Thyroid gland (tissue), 4 donors: ENCODE measurements around the gene CDK19. TPM values are rescaled to one million over a fixed set of nuclear protein-coding genes. Genes with fewer than 3 reads are reported as not detected.
"Not testable (repeated sequence)": the region's sequence is repeated elsewhere in the genome, so short reads cannot be mapped to it uniquely, and the experiment has no call there.

ENCODE experiments used
- DNase-seq, 2 donors: peaks; one replicate each; pipeline ENCODE4 v3.0.0-alpha.2; 2019
- H3K27ac ChIP-seq, 3 donors: fragments of 200-600 bp; sonication (generic); 1 replicate in 2 of 3; 2 replicates in 1 of 3; pipeline ENCODE4 v1.5.1; 2016 to 2019; ENCODE audit warnings: mild to moderate bottlenecking in 1 of 3, moderate library complexity in 1 of 3
- H3K27me3 ChIP-seq: fragments of 200-600 bp; sonication (generic); one replicate; pipeline ENCODE4 v1.5.1; 2019
- H3K36me3 ChIP-seq, 2 donors: fragments of 200-600 bp; sonication (generic); one replicate each; pipeline ENCODE4 v1.5.1; 2016 to 2019
- H3K4me1 ChIP-seq, 2 donors: fragments of 200-600 bp; sonication (generic); one replicate each; pipeline ENCODE4 v1.5.1; 2017 to 2019
- H3K4me3 ChIP-seq, 3 donors: fragments of 200-600 bp; sonication (generic); replicated peaks in 1 of 3; 1 replicate in 2 of 3; 2 replicates in 1 of 3; pipeline ENCODE4 v1.5.1; 2016; ENCODE audit warnings: mild to moderate bottlenecking in 1 of 3
- H3K9me3 ChIP-seq: fragments of 200-600 bp; sonication (generic); one replicate; pipeline ENCODE4 v1.5.1; 2017
- CTCF ChIP-seq, 6 experiments: fragments of 200-600 bp in 3 of 6; fragments of 450-650 bp in 3 of 6; sonication (generic) in 3 of 6; IDR thresholded peaks; one replicate each; pipeline ENCODE4 v1.5.1; 2016 to 2019; ENCODE audit warnings: antibody characterized with exemption in 6 of 6, mild to moderate bottlenecking in 2 of 6, inconsistent platforms in 1 of 6, moderate library complexity in 1 of 6
- POLR2A ChIP-seq, 2 donors: fragments of 450-650 bp; IDR thresholded peaks; one replicate each; pipeline ENCODE4 v1.6.1; 2017; ENCODE audit warnings: antibody characterized with exemption in 2 of 2, mild to moderate bottlenecking in 2 of 2, moderate library complexity in 1 of 2
- WGBS, 2 donors: methylation state at CpG; one replicate each; pipeline ENCODE4 v1.1.5; 2017; 5-methylcytosine and 5-hydroxymethylcytosine counted together
- intact Hi-C: fragments of 100-400 bp; cut with DNase I; formaldehyde crosslinking; loops from one replicate; pipeline ENCODE4 v1.15.1; 2023
- total RNA-seq, 4 donors: library from RNA; depleted of rRNA; stranded (reverse); fragments of >200 nt; gene quantifications; one replicate each; pipeline ENCODE4 v1.2.3, GENCODE V29; 2016

Gene CDK19
- total RNA-seq, 4 donors from 2014 or later = 12.6 to 17.9 (median 13.3) TPM

GRCh38 chr6:110841266-110841665 is 26.0 kb upstream of the CDK19 start:
- H3K27ac ChIP-seq = no peak overlapping the region
- no peaks in the 10 kb centered on the region for H3K9me3 ChIP-seq
- no peak for TF ChIP-seq POLR2A (IDR thresholded peaks at IDR 0.05)
- H3K4me1 ChIP-seq = no peaks in the 10 kb centered on the region
- H3K36me3 ChIP-seq = no peaks in the 10 kb centered on the region
- no peaks in the 10 kb centered on the region for H3K27me3 ChIP-seq
- DNase-seq = no peak
- intact Hi-C loops = no loop called here
- WGBS, 2 donors = 85 to 92% methylated on average over 6 of the region's 6 CpGs
- H3K4me3 ChIP-seq = no peak overlapping the region

DNA sequence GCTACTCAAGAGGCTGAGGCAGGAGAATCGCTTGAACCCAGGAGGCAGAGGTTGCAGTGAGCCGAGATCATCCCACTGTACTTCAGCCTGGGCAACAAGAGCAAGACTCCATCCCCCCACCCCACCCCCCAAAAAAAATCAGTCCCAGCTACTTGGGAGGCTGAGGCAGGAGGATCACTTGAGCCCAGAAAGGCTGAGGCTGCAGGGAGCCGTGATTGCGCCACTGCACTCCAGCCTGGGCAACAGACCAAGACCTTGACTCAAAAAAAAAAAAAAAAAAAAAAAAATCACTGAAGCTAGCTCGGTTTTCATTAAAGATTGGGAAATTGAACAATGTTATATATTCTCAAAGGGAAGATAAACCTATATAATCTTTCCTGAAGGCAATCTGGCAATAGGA is 20.5 kb upstream of the CDK19 start:
- H3K27me3 ChIP-seq, intact Hi-C loops, H3K36me3 ChIP-seq, H3K27ac ChIP-seq, H3K9me3 ChIP-seq, H3K4me1 ChIP-seq, H3K4me3 ChIP-seq, DNase-seq: not testable (repeated sequence)
- WGBS, 2 donors = 85 to 90% methylated on average over 5 of the region's 5 CpGs

DNA sequence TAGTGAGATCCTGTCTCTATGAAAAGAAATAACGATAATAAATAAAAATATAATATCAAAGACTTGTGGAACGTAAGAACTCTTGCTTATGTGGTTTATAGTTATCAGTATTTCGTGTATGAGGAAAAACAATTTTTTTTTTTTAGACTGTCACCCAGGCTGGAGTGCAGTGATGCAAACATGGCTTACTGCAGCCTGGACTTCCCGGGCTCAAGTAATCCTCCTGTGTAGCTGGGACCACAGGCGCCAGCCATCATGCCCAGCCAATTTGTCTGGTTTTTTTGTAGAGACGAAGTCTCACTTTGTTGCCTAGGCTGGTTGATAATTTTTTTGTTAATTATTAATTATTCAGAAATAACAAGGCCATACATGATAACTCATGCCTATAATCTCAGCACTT is 18.6 kb upstream of the CDK19 start:
- TF ChIP-seq CTCF (IDR thresholded peaks at IDR 0.05) (no peak), POLR2A (IDR thresholded peaks at IDR 0.05) (no peak)
- WGBS, 2 donors = 93 to 96% methylated on average over 6 of the region's 6 CpGs

DNA sequence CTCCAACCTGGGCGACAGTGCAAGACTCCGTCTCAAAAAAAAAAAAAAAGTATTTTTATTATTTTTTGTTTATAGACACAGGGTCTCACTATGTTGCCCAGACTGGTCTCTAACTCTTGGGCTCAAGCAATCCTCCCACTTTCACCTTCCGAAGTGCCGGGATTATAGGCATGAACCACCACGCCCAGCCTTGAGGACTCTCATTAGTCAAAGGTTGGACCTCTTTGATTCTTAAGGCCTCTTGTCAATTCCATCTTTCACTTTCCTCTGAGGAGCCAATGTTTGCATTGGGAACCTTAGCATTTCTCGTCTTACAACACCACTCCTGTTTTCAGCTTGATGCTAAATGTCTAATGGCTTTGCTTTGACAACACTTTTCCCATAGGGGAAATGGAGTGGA is 16.1 kb upstream of the CDK19 start:
- intact Hi-C loops = no loop called here
- no peak overlapping the region for H3K4me3 ChIP-seq
- no peak overlapping the region for H3K27ac ChIP-seq
- H3K36me3 ChIP-seq = no peaks in the 10 kb centered on the region
- no peak for DNase-seq
- WGBS, 2 donors = 84 to 88% methylated on average over 6 of the region's 6 CpGs
- TF ChIP-seq CTCF (IDR thresholded peaks at IDR 0.05) = no peak
- TF ChIP-seq POLR2A (IDR thresholded peaks at IDR 0.05) = no peak
- H3K27me3 ChIP-seq = no peaks in the 10 kb centered on the region
- H3K9me3 ChIP-seq = no peaks in the 10 kb centered on the region
- H3K4me1 ChIP-seq = no peaks in the 10 kb centered on the region

More for the DNA sequence above, 18.6 kb upstream of the CDK19 start:
- Histone ChIP-seq H3K9me3 (no peaks in the 10 kb centered on the region), H3K36me3 (no peaks in the 10 kb centered on the region), H3K27ac (no peak overlapping the region), H3K4me3 (no peak overlapping the region), H3K27me3 (no peaks in the 10 kb centered on the region), H3K4me1 (no peaks in the 10 kb centered on the region)
- intact Hi-C loops = no loop called here
- no peak for DNase-seq

DNA sequence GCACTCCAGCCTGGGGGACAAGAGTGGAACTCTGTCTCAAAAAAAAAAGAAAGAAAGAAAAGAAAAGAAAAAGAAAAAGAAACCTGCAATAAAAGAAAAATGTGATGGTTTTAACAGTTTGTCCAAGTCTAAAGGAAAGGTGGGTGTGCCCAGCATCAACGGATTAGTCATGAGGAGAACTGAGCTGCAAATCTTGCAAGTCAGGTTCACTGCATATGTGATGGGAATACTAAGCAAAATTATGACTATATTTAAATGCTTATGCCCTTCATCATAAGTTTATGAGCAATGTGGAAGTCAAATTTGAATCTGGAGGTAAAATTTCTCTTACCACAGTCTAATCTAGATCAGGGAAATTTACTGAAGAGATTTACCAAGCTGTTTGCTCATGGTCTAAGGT is 13.1 kb upstream of the CDK19 start:
- TF ChIP-seq CTCF (IDR thresholded peaks at IDR 0.05) (no peak), POLR2A (IDR thresholded peaks at IDR 0.05) (no peak)
- no peak for DNase-seq
- intact Hi-C loops = no loop called here
- H3K4me3 ChIP-seq = no peak overlapping the region
- H3K9me3 ChIP-seq = no peaks in the 10 kb centered on the region
- WGBS, 2 donors = 83 to 90% methylated on average over 1 of the region's 1 CpG
- no peaks in the 10 kb centered on the region for H3K4me1 ChIP-seq
- no peaks in the 10 kb centered on the region for H3K36me3 ChIP-seq
- H3K27me3 ChIP-seq = no peaks in the 10 kb centered on the region
- H3K27ac ChIP-seq = no peak overlapping the region

DNA sequence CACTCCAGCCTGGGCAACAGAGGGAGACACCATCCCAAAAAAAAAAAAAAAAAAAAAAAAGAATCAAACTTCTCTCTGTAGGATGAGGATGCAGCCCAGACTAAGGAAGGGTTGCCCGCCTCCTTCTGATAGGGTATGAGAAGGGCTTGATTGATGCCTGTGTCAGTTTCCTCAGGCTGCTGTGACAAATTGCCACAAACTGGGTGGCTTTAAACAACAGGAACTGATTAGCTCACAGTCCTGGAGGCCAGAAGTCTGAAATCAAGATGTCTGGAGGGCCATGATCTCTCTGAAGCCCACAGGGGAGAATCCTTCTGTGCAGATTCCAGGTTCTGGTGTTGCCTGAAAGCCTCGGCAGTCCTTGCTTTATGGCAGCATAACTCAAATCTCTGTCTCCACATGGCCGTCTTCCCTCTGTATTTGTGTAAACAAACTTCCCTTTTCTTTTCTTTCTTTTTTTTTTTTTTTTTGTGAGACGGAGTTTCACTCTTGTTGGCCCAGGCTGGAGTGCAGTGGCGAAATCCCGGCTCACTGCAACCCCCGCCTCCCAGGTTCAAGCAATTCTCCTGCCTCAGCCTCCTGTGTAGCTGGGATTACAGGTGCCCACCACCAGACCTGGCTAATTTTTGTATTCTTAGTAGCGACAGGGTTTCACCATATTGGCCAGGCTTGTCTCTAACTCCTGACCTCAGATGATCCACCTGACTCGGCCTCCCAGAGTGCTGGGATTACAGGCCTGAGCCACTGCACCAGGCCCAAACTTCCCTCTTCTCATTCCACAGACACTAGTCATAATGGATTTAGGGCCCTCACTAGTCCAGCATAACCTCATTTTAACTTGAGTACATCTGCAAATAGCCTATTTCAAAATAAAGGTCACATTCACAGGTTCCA is 11.2 kb upstream of the CDK19 start:
- no peak for DNase-seq

More for the DNA sequence above, 11.2 kb upstream of the CDK19 start:
- Histone ChIP-seq H3K36me3 (no peaks in the 10 kb centered on the region), H3K27ac (no peak overlapping the region), H3K4me1 (no peaks in the 10 kb centered on the region), H3K4me3 (no peak overlapping the region), H3K9me3 (no peaks in the 10 kb centered on the region), H3K27me3 (no peaks in the 10 kb centered on the region)
- 79 to 88% methylated on average over 9 of the region's 9 CpGs for WGBS, 2 donors
- intact Hi-C loops = no loop called here
- TF ChIP-seq POLR2A (IDR thresholded peaks at IDR 0.05) (no peak), CTCF (IDR thresholded peaks at IDR 0.05) (no peak)
